SJSA1 (cell line): ENCODE data around the gene CTXND1. TPM values are rescaled to one million over a fixed set of nuclear protein-coding genes. Genes with fewer than 3 reads are reported as not detected.
A peak's percentile ranks its signal among the peaks of the same experiment; 100 is the strongest.

ENCODE experiments used
- DNase-seq, 2 experiments: peaks; one replicate each; pipeline ENCODE4 v3.0.0-alpha.2; 2015 to 2020; ENCODE audit warnings: low spot score in 2 of 2, low read depth in 1 of 2
- H3K27ac ChIP-seq: fragments of 250-450 bp; sonication (Bioruptor Pico); 2 replicates; pipeline ENCODE4 v1.5.1; 2020; ENCODE audit warnings: mild to moderate bottlenecking, moderate library complexity
- H3K27me3 ChIP-seq: fragments of 250-450 bp; sonication (Bioruptor Pico); replicated peaks from 2 replicates; pipeline ENCODE4 v1.5.1; 2020; ENCODE audit warnings: mild to moderate bottlenecking, moderate library complexity
- H3K36me3 ChIP-seq: fragments of 250-450 bp; sonication (Bioruptor Pico); 2 replicates; pipeline ENCODE4 v1.5.1; 2020; ENCODE audit warnings: mild to moderate bottlenecking
- H3K4me1 ChIP-seq: fragments of 250-450 bp; sonication (Bioruptor Pico); replicated peaks from 2 replicates; pipeline ENCODE4 v1.6.1; 2021; ENCODE audit warnings: mild to moderate bottlenecking
- H3K4me3 ChIP-seq: fragments of 250-450 bp; sonication (Bioruptor Pico); 2 replicates; pipeline ENCODE4 v1.5.1; 2020; ENCODE audit warnings: mild to moderate bottlenecking
- H3K9me3 ChIP-seq: fragments of 250-450 bp; sonication (Bioruptor Pico); replicated peaks from 2 replicates; pipeline ENCODE4 v1.5.1; 2020; ENCODE audit warnings: mild to moderate bottlenecking
- total RNA-seq: library from RNA; depleted of rRNA; stranded (reverse); fragments of >200 nt; shearing (Covaris generic); gene quantifications from 2 replicates; pipeline ENCODE4 v1.2.3, GENCODE V29; 2014

Gene CTXND1
- total RNA-seq, 1 experiment from 2014 or later, result not detected

DNA sequence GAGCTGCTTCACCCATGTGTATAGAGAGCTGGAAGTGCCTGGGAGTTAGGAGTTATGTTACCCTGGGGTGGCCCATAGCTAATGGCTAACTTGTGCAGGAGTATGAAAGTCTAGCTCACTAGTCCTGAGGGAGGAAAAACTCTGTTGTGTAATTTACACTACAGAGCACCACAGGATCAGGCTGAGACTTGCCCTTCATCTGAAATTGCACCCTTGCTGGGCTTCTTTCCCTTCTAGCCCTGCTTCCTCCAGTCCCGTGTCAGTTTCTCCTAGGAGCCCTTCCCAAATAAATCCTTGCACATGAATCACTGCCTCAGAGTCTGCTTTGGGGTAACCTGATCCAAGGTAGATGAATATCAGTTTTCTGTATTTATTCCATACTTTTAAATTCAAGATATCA lies 40.0 kb downstream of the CTXND1 start:
- Histone ChIP-seq H3K36me3 (no peaks in the 10 kb centered on the region), H3K4me3 (no peak overlapping the region), H3K27ac (no peak overlapping the region), H3K4me1 (no peaks in the 10 kb centered on the region), H3K9me3 (no peaks in the 10 kb centered on the region), H3K27me3 (no peaks in the 10 kb centered on the region)
- DNase-seq, result no peak

- no peak for DNase-seq
- Histone ChIP-seq H3K36me3 (no peaks in the 10 kb centered on the region), H3K27me3 (peaks cover 8% of the 10 kb centered on the region), H3K4me1 (no peaks in the 10 kb centered on the region), H3K9me3 (no peaks in the 10 kb centered on the region), H3K4me3 (no peak overlapping the region), H3K27ac (no peak overlapping the region)
Measured at GRCh38 chr15:80210611-80211573, 41.1 kb downstream of the CTXND1 start.

GRCh38 chr15:80208758-80209734 lies 43.0 kb downstream of the CTXND1 start:
- H3K27me3 ChIP-seq, result peaks cover 11% of the 10 kb centered on the region
- no peaks in the 10 kb centered on the region for H3K36me3 ChIP-seq
- no peaks in the 10 kb centered on the region for H3K4me1 ChIP-seq
- no peak overlapping the region for H3K27ac ChIP-seq
- no peak overlapping the region for H3K4me3 ChIP-seq
- no peaks in the 10 kb centered on the region for H3K9me3 ChIP-seq
- DNase-seq, result no peak

DNA sequence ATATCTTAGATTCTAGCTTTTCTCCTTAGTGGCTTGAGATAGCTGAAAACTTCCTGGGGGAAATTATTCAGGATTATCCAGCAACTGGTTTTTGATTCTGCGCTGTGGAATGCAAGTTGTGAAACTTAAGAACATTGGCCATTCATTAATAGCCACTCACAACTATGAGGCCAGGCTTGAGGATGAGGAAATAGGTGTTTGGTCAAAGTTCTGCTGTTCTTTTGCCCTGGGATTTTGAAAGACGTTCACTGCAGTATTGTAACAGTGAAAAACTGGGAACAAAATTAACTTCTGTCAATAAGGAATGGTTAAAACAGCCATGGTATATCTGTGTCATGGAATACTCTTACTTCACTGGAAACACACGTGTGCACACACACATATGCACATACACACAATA lies 44.1 kb downstream of the CTXND1 start:
- Histone ChIP-seq H3K4me3 (no peak overlapping the region), H3K27me3 (peaks cover 11% of the 10 kb centered on the region), H3K9me3 (no peaks in the 10 kb centered on the region), H3K36me3 (no peaks in the 10 kb centered on the region), H3K27ac (no peak overlapping the region), H3K4me1 (no peaks in the 10 kb centered on the region)
- no peak for DNase-seq

DNA sequence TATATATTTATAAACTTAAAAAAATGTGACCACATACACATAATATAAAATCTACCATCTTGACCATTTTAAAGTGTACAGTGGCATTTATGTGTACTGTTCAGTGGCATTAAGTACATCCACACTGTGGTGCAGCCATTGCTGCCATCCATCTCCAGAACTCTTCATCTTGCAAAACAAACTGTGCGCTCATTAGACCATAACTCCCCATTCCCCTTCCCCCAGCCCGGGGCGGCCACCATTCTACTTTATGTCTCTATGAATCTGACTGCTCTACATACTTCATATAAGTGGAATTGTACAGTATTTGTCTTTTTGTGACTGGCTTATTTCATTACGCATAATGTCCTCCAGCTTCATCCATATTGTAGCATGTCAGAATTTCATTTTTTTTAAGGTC lies 47.8 kb downstream of the CTXND1 start:
- DNase-seq, result peak in 1 of 2 experiments; percentile 19

DNA sequence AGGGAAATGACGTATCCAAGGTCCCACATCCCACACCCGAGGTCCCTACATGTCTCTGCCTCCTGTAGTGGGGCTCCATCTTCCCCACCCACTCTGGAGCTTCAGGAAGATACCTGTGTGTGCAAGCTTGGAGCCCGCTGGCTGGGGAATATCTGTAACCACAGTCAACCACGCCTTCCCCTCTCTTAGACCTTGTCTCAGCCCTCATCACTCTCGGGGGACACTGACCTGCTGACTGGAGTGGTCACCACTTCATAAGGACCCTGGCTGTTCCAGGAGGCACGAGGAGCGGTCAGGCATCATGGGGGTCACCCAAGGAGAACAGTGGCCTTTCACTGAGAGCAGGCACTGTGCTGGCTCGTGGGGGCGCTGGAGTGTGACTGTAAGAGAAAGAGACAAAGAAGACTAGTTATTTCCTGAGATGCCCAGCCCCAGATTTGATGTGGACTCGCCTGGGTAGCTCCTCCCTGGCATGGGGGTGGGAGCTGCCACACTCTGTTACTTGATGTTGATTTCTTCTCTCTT lies 48.6 kb downstream of the CTXND1 start:
- Histone ChIP-seq H3K9me3 (no peaks in the 10 kb centered on the region), H3K27ac (no peak overlapping the region), H3K4me1 (no peaks in the 10 kb centered on the region), H3K4me3 (no peak overlapping the region), H3K27me3 (peaks cover 11% of the 10 kb centered on the region), H3K36me3 (no peaks in the 10 kb centered on the region)
- DNase-seq, result peak in 1 of 2 experiments; percentile 25

More for the DNA sequence above, 47.8 kb downstream of the CTXND1 start:
- no peak overlapping the region for H3K27ac ChIP-seq
- H3K27me3 ChIP-seq, result peaks cover 11% of the 10 kb centered on the region
- H3K4me1 ChIP-seq, result no peaks in the 10 kb centered on the region
- no peak overlapping the region for H3K4me3 ChIP-seq
- H3K9me3 ChIP-seq, result no peaks in the 10 kb centered on the region
- H3K36me3 ChIP-seq, result no peaks in the 10 kb centered on the region

DNA sequence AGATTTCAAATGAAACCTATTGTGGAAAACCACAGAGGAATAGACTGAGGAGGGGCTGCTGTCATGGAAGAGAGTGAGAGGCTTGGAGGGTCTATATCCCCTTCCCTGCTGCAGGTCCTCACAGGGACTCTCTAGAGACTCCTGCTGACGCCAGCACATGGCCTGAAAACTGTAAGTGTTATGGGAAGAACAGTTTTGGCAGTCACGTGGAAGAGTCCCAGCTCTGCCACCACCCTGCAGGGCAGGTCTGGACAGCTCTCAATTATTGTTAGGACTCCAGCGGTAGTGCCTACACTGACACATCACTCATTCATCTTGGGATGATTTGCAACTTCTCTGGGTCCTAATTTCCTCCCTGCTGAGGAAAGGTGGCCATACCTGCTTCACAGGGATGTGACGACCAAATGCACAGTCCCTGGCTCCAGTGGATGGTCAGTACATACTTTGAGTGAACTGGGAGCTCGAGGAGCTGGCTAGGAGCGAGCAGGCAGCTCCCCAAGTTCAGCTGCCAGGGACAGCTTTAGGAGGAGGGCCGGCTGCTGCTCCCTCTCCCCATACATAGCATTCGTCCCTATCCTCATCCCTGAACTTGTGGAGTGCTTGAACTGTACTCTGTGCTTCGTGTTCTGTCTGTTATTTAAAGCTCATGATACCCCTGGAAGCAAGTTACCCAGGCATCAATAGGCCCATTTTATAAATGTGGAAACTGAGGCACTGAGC lies 49.2 kb downstream of the CTXND1 start:
- no peaks in the 10 kb centered on the region for H3K36me3 ChIP-seq
- H3K9me3 ChIP-seq, result no peaks in the 10 kb centered on the region
- H3K4me3 ChIP-seq, result no peak overlapping the region
- H3K27ac ChIP-seq, result no peak overlapping the region
- H3K27me3 ChIP-seq, result peaks cover 11% of the 10 kb centered on the region
- no peaks in the 10 kb centered on the region for H3K4me1 ChIP-seq
- peak in 1 of 2 experiments; percentile 13 for DNase-seq

DNA sequence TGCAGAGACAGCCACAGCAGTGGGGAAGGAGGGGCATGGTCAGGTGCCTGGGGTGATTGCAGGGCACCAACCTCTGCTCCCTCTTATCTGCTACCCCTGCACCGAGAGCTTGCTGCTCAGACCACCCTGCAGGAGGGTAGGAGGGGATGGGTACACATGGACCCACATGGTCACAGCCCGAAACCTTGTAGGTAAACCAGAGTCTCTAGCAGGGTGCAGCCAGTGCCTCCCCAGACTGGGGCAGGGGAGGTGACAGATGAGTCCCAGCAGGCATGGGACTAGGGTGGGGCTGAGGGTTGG lies 50.0 kb downstream of the CTXND1 start:
- Histone ChIP-seq H3K27me3 (peaks cover 11% of the 10 kb centered on the region), H3K4me1 (no peaks in the 10 kb centered on the region), H3K27ac (no peak overlapping the region), H3K4me3 (no peak overlapping the region), H3K9me3 (no peaks in the 10 kb centered on the region), H3K36me3 (no peaks in the 10 kb centered on the region)
- DNase-seq, result peak in 1 of 2 experiments; percentile 34

DNA sequence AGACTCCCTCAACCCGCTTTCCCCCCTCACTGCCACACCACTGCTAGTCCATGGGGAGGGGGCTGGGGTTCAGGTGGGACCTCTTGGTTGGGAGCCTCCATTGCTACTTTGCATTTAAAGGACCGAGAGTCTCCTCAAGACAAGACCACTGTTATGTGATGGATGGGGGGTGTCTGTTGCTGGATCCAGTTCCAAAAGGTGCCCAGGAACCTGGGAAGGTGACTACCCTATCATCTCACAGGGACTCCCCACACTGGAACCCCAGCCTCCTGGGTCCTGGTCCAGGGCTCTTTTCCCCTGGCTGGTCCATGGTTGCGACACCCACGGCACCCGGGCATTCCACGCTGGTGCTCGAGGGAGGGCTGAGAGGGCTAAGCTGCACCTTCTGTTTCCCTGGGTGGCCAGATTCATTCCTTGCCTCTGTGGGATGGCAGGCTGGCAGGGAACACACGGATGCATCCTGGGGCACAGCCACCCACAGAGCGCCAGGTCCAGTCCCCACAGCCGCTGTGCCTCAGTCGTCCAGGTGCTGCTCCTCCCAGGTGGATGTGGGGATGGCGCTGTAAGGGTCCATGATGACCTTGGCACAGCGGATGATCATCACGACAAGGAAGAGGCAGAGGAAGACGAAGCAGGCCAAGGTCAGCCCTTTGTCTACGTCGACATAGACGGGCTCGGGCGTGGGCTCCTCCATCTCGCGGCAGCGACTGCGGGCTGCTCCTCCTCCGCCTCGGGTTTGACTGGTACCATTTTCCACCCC lies 50.6 kb downstream of the CTXND1 start:
- DNase-seq, result peak in 1 of 2 experiments; percentile 34
- H3K27ac ChIP-seq, result no peak overlapping the region
- H3K4me1 ChIP-seq, result no peaks in the 10 kb centered on the region
- no peak overlapping the region for H3K4me3 ChIP-seq
- H3K36me3 ChIP-seq, result no peaks in the 10 kb centered on the region
- peaks cover 7% of the 10 kb centered on the region for H3K27me3 ChIP-seq
- H3K9me3 ChIP-seq, result no peaks in the 10 kb centered on the region

DNA sequence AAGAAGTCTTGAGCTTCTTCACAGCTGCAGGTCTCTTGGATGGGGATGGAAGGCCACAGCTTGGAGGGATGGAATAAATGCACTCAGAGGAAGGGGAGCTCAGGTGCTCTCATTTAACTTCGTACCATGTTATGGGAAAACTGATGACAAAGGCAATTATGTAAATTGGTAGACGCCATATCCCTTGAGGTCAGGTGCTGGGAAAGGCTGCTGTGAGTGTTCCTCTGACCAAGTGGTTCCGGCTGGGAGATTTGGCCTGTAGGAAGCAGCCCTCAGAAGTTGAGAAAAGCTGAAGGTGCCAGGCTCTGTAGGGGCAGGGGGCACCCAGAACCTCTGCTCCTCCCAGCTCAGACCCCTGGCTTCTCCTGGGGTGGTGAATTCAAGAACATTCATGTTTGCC lies 52.1 kb downstream of the CTXND1 start:
- no peak overlapping the region for H3K27ac ChIP-seq

GRCh38 chr15:80199366-80199765 lies 52.6 kb downstream of the CTXND1 start:
- H3K9me3 ChIP-seq, result no peaks in the 10 kb centered on the region
- H3K4me1 ChIP-seq, result no peaks in the 10 kb centered on the region
- H3K27ac ChIP-seq, result no peak overlapping the region
- H3K27me3 ChIP-seq, result no peaks in the 10 kb centered on the region; the same call in 1 of the 2 replicates
- H3K4me3 ChIP-seq, result no peak overlapping the region
- H3K36me3 ChIP-seq, result no peaks in the 10 kb centered on the region
- peak in 1 of 2 experiments; percentile 12 for DNase-seq

More for the DNA sequence above, 52.1 kb downstream of the CTXND1 start:
- H3K4me3 ChIP-seq, result no peak overlapping the region
- no peaks in the 10 kb centered on the region; the same call in 1 of the 2 replicates for H3K27me3 ChIP-seq
- no peaks in the 10 kb centered on the region for H3K4me1 ChIP-seq
- no peaks in the 10 kb centered on the region for H3K9me3 ChIP-seq
- peak in 1 of 2 experiments; percentile 1 for DNase-seq
- H3K36me3 ChIP-seq, result no peaks in the 10 kb centered on the region

DNA sequence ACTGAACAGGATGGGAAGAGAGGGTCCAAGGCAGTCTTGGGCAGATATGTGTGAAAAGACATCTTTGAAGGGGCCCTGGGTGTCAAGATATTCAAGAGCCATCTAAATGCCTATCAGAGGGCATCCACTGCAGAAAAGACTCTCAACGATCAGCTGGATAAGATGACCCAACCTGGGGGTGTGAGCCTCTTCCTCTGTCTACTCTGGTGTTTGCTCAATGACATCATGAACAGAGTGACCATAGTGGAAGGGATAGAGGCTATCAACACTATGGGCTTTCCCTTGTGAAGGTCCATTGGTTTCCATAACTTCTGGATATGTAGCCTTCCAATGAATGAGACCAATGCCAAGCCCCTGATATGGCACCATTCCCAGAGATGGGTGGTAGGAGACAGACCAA lies 57.1 kb downstream of the CTXND1 start:
- no peaks in the 10 kb centered on the region for H3K36me3 ChIP-seq

More for the DNA sequence above, 57.1 kb downstream of the CTXND1 start:
- H3K27me3 ChIP-seq, result no peaks in the 10 kb centered on the region; the same call in 1 of the 2 replicates
- no peak overlapping the region for H3K27ac ChIP-seq
- no peak for DNase-seq
- H3K4me1 ChIP-seq, result no peaks in the 10 kb centered on the region
- H3K4me3 ChIP-seq, result no peak overlapping the region
- H3K9me3 ChIP-seq, result no peaks in the 10 kb centered on the region
